ENCODE measurements around the gene MAGI2.

The MAGI2 gene

GRCh38 chr7:78873117-78873516, 580.4 kb downstream of the MAGI2 start:
- DNase-seq, result no peak

GRCh38 chr7:78864339-78864738, 589.1 kb downstream of the MAGI2 start:
- no peak for DNase-seq

GRCh38 chr7:78863281-78863680, 590.2 kb downstream of the MAGI2 start:
- no peak for DNase-seq

DNA sequence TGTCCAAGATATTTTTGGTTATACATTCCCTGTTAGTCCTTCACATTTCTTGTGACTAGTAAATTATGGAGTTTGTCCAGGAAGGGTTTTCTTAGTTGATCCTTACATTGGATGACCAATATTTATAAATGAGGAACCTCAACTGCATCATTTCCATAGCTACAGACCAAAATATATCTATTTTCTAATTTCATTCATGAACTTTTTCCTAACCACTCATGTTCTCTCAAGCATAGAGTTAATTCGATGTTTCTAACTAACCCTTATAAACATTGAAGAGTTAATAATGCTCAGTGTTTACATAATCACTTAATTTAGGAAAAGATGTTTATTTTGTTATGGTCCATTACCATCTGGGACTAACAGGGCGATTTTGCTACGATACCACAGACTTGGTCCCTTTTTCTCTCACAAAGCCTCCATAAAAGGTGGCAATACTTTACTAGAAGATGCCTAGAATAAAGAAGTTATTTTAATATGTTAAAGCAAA, 591.0 kb downstream of the MAGI2 start:
- DNase-seq, result no peak

- no peak for DNase-seq
Observed at GRCh38 chr7:78852951-78853350, 600.5 kb downstream of the MAGI2 start.

GRCh38 chr7:78850093-78850740, 603.2 kb downstream of the MAGI2 start:
- DNase-seq, result no peak

DNA sequence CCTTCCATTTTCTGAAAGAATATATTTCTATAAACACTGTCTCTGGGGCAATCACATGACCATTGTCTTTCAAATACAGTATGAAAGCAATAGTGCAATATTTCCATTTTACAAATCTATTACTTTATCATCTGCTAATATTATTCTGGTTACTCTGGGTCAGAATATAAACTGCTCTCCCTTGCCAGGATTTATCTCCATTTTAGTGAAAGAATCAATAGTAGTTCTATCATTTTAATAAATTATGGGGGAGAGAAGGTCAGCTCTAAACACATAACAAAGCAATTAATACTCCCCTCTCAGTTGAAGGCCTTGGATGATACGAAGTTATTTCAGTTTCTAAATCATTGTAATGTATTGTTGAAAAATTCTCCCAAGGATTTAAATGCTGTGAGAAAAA, 608.3 kb downstream of the MAGI2 start:
- no peak for DNase-seq

GRCh38 chr7:78842068-78842467, 611.4 kb downstream of the MAGI2 start:
- no peak for DNase-seq

DNA sequence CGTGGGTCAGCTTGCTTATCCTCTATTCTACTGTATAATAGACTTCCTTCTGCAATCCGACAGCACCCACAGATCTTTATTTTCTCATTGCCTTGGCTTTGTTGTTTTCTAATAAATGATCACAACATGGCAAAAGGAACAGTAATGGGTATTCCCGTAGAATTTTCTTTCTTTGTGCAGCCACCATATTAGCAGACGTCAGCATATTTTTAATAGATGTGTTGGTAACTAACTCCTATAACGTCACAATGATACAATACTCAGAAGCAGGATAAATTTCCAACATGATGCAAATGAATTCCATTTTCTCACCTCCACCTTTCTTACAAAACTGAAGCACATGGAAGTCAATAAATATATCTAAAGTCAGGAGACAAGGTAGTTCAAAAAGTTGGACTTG, 617.6 kb downstream of the MAGI2 start:
- no peak for DNase-seq

GRCh38 chr7:78828317-78828716, 625.1 kb downstream of the MAGI2 start:
- DNase-seq, result no peak

GRCh38 chr7:78803501-78804127, 649.9 kb downstream of the MAGI2 start:
- DNase-seq, result no peak

- DNase-seq, result no peak
Observed at GRCh38 chr7:78794101-78794500, 659.4 kb downstream of the MAGI2 start.

- DNase-seq, result no peak
Observed at GRCh38 chr7:78792624-78793023, 660.8 kb downstream of the MAGI2 start.

DNA sequence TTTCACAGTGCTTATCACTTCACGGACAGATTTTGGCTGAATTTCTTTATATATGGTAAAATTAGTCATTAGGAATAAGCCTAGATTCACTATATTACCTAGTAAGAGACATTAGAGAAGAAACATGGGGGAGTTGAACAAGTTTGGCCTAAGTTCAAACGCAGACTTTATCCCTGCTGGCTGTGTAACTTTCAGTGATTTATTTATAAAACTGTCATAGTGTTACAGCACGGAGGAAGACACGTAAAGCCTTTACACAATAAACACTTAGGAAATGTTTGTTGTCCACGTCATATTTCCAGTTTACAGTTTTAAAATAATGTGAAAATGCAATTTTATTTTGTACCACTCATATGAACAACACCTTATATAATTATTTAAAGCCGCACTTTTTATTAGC, 661.5 kb downstream of the MAGI2 start:
- no peak for DNase-seq

GRCh38 chr7:78788464-78788863, 665.0 kb downstream of the MAGI2 start:
- no peak for DNase-seq

DNA sequence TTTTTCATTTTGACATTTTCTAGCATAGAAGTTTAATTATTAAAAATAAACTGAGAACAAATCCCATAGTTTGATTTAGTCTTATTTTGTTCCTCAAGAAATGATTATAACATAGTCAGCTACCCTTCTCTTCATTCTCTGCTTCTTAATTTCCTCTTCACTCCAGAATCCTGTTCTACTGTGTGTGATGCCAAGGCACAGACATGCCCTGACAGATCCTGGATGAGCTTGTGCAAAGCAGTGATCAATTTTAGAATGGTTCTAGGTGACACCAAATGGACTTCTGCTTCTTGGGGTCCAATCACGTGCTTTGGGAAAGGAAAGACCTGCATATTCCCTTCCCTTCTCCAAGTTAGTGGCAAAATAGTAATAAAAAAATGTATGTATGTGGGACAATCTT, 665.6 kb downstream of the MAGI2 start:
- no peak for DNase-seq

- DNase-seq, result no peak
Observed at GRCh38 chr7:78786055-78786454, 667.4 kb downstream of the MAGI2 start.

DNA sequence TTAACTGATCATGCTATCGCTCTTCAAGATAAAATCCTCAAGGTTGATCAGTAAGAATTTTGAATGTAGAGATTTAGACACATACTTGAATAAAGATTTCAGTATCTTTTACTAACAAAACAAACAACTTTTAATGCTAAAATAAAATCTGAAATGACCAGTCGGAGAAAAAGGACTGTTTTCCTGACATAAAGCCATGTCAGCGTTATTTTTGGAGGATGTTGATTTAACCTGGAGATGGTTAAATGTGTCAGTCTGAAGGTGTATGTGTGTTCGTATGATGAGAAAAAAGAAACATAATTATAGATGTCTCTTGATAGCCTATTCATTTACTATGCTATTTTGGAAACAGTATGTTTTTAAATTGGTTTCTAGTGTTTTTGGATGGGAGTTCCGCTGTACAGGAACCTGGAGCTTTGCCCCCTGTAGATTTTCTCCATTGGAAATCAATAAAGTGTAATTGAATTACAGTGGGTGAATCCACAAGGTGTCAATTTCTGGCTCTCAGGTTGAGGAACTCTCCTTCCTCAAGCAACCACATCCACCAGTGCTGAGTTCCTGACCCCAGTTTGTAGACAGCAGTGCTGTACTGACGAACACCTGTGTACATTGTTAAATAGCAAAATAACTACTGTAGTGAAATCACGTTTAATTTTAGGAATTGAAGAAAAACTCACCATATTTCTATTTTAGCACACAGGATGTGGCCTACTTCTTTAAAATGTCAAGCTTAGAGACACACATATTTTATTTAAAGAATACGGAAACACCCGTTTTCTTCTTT, 670.1 kb downstream of the MAGI2 start:
- no peak for DNase-seq

- no peak for DNase-seq
Observed at GRCh38 chr7:78780560-78780959, 672.9 kb downstream of the MAGI2 start.

DNA sequence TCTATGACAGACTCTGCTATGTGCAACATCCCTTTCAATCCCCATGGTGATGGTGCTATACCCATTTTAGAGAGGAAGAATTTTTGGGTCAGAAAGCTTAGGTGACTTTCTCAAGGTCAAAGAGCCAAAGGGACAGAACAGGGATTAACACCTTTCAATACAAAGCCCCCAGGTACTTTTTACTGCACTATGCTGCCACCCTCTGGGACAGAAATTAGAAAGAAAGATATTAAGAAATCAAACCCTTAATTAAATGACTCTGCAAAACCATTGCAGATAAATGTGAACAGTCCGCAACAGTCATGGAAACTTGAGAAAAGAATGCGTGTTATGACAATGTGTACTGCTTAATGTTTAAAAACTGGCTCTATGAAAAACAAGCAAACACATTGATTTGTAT, 673.7 kb downstream of the MAGI2 start:
- DNase-seq, result no peak

GRCh38 chr7:78777829-78778228, 675.6 kb downstream of the MAGI2 start:
- DNase-seq, result no peak

DNA sequence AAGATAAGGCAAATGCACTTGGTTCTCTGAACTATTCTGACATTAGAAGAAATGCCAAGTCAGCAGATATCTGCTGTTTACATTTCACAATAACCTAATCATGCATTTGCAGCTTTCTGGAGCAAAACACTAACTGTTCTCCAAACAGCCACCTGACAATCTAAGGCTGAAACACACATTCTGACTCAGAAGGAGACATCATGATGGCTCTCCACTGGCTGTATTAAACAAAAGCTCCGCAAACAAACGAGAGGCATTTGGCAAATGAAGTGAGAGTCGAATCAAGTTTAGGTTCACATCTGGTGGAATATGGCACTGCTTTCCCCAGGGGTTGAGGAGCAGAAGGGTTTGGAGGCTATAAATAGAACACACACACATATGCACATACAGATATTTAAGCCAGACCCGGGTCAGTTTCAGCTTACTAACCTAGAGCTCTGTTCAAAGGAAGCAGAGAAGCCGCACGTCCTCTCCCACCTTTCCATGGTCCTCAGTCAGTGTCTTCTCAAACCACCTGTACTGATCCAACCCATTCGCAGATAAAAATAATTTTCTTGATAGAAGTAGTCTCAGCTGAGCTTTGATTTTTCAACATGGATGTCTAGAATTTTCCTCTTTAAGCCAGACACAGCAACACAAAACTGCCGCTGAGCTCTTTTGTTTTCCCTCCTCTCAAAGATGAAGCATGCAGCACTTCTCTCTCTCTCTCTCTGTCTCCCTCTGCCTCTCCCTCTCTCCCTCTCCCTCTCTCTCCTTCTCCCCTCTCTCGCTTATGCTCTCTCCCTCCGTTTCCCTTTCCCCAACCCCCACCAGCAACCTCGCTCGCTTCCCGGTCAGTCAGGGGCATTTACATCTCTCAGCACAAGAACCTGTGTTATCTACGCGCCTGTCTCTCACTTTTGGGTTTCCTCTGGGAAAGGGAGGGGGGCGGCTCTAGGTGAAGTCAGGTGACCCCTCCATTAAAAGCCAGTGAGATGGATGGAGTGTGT, 682.8 kb downstream of the MAGI2 start:
- no peak for DNase-seq
